ENCODE measurements around the gene TCF7L2. TPM values are rescaled to one million over a fixed set of nuclear protein-coding genes. Genes with fewer than 3 reads are reported as not detected.

Gene TCF7L2
- total RNA-seq, 1 experiment from 2014 or later, result 22.1 TPM

DNA sequence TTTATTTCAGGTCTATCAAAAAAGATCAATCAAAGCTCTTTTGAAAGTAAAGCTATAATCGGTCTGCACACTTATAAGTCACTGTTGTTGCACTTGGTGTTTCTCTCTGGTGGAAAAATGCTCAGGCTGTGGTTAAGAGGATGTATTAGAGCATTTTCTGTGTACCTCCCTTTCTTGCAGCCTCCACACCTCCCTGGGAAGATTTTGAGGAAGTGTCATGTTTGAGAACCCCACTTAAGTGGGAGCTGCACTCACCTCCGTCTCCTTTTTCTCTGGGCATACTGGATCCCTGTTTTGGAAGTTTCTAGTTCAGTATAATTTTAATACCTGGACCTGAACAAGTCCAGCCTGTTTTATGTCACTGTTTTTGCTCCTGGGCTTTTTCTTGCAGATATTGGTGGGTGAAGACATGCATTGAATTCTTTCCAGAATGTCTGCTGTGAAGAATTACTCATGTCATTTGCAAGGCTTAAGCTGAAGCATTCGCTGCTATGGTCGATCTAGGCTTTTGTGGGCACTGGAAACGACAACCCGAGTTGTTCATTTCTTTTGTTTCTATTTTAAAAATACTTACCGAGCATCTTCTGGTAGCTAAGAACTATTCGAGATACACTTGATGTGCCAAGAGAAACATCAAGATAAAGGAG lies 36.6 kb downstream of the TCF7L2 start:
- H3K4me3 ChIP-seq, result no peak overlapping the region
- H3K27me3 ChIP-seq, result no peaks in the 10 kb centered on the region
- H3K36me3 ChIP-seq, result peaks cover 30% of the 10 kb centered on the region
- peaks cover 52% of the 10 kb centered on the region for H3K4me1 ChIP-seq
- H3K27ac ChIP-seq, result no peak overlapping the region
- no peaks in the 10 kb centered on the region for H3K9me3 ChIP-seq (replicated peaks)
- DNase-seq, result no peak

DNA sequence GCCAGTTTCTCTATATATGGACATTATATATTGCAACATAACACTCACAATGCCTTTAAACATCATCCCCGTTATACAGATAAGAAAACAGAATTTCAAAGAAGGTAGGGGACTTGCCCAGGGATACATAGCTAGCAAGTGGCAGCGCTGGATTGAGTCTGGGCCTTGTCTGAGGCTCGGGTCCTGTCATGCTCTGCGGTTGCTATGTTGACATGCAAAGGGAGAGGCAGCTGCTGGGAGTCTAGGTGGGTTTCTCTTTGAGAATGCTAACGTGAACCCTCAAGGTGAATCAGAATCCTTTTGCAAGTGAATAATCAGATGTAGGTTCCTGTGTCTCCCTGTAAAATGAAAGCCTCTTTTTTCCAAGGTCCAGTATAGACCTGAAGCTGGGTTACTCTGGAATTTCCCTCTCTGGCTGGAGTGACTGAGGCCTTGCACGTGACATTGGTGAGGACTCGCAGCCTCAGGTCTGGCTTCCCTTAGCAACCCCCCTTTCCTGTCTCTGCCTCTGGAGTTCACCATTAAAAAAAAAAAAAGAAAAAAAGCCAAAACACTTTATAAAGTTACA lies 38.9 kb downstream of the TCF7L2 start:
- H3K4me3 ChIP-seq, result no peak overlapping the region
- no peaks in the 10 kb centered on the region for H3K9me3 ChIP-seq (replicated peaks)
- H3K27me3 ChIP-seq, result no peaks in the 10 kb centered on the region
- H3K36me3 ChIP-seq, result peaks cover 37% of the 10 kb centered on the region
- DNase-seq, result no peak
- no peak overlapping the region for H3K27ac ChIP-seq
- peaks cover 37% of the 10 kb centered on the region for H3K4me1 ChIP-seq

DNA sequence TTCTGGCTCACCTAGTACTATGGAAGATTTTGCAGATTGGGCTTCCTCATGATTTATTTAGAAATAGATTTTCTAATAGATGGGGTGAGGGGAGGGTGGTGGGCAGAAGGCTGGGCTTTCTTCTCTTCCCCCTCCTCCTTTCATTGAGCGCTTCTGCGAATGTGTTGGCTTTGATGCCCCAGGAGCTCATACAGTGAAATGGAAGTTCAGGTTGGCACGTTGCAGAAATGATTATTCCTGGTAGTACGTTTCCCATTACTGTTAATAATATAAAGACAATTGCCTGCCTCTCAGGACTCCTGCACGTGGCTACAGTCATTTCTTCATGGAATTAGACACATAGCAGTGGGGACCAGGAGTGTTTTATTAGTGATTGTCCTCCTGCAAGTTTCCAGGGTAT lies 39.8 kb downstream of the TCF7L2 start:
- no peaks in the 10 kb centered on the region for H3K27me3 ChIP-seq
- H3K27ac ChIP-seq, result no peak overlapping the region
- no peaks in the 10 kb centered on the region for H3K9me3 ChIP-seq (replicated peaks)
- peaks cover 37% of the 10 kb centered on the region for H3K36me3 ChIP-seq
- no peak for DNase-seq
- H3K4me3 ChIP-seq, result no peak overlapping the region
- H3K4me1 ChIP-seq, result peaks cover 36% of the 10 kb centered on the region

DNA sequence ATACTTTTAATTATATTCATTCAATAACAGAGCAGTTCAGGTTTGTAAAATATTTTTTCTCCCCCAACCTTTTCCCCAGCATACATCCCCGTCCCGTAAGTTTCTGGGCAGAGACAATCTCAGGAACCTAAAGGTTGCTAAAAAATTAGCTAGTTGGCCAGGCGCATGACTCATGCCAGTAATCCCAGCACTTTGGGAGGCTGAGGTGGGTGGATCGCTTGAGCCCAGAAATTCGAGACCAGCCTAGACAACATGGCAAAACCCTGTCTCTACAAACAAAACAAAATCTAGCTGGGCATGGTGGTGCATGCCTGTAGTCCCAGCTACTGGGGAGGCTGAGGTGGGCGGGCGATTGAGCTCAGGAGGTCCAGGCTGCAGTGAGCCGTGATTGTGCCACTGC lies 40.2 kb downstream of the TCF7L2 start:
- Histone ChIP-seq H3K4me1 (peaks cover 33% of the 10 kb centered on the region), H3K27me3 (no peaks in the 10 kb centered on the region), H3K4me3 (no peak overlapping the region), H3K36me3 (peaks cover 39% of the 10 kb centered on the region), H3K27ac (no peak overlapping the region), H3K9me3 (replicated peaks) (no peaks in the 10 kb centered on the region)
- peak; percentile 47 to 58 for DNase-seq

DNA sequence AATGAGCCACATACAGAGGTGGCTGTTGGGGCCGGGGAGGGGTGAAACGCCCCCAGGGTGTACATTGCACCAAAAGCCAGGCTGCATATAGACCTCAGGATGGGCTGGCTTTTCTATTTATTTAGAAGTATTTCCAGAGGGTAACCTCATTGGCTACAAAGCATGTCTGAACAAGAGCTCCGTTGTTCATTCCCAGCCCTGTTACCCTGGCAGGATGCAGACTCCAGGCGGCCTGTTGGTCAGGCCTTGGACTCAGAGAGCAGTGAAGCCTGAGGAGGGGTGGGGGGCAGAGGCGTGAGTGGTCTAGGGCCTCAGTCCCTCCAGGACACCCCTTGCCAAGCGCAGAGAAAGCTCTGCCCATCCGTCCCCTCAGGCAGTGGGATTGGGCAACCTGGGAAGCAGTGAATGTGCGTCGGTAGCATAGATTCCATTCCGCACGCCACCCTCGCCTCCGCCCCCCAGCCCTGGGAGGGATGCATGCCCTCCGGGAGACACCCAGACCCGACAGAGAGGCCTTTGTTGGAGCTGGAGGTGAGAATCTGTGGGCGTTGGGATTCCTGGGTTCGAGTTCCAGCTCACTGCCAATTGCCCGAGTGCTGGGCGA lies 41.9 kb downstream of the TCF7L2 start:
- no peak overlapping the region for H3K27ac ChIP-seq
- DNase-seq, result no peak
- peaks cover 27% of the 10 kb centered on the region for H3K4me1 ChIP-seq
- no peak overlapping the region for H3K4me3 ChIP-seq
- H3K36me3 ChIP-seq, result peaks cover 42% of the 10 kb centered on the region
- no peaks in the 10 kb centered on the region for H3K27me3 ChIP-seq
- H3K9me3 ChIP-seq (replicated peaks), result no peaks in the 10 kb centered on the region

DNA sequence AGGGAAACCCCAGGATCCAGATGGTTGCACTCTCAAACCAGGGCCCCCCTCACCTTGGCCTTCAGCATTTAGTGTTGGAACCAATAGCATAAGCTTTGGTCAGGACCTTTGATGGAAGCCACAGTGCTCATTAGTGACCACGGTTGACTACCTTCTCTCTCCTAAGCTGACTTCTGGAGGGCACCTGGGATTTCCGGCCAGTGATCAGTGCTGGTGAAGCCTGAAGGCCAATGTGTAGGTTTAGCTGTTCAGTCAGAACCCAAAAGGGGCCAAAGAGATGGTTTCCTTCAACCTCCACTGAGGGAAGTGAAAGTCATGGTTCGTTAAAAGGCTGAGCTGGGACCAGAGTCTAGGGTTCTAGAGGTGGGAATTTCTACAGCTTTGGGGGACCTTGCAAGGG lies 46.4 kb downstream of the TCF7L2 start:
- DNase-seq, result no peak
- Histone ChIP-seq H3K4me1 (peaks cover 19% of the 10 kb centered on the region), H3K27ac (peak overlapping the region; percentile 61), H3K36me3 (peaks cover 28% of the 10 kb centered on the region), H3K4me3 (no peak overlapping the region), H3K27me3 (no peaks in the 10 kb centered on the region), H3K9me3 (replicated peaks) (no peaks in the 10 kb centered on the region)

DNA sequence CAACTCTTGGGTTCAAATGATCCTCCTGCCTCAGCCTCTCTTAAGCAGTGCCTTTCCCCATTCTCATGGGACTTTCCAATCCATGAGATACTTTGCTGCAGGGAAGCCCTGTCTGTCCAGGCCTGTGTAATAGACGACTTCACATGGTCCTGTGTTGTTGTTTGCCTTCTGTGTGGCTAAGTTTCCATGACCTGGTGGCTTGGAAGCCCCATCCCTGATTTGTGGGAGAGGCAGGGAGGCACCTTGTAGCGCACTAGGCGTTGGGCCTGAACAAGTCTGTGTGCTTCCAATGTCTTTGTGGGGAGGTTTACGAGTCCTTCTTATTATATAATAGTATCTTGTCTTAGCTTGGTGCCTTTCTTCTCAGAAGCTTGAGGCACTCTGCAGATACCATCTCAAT lies 49.1 kb downstream of the TCF7L2 start:
- H3K9me3 ChIP-seq (replicated peaks), result no peaks in the 10 kb centered on the region
- no peak overlapping the region for H3K4me3 ChIP-seq
- DNase-seq, result no peak
- H3K36me3 ChIP-seq, result peaks cover 12% of the 10 kb centered on the region; the same call in 1 of the 2 replicates
- H3K27ac ChIP-seq, result no peak overlapping the region
- peaks cover 19% of the 10 kb centered on the region for H3K4me1 ChIP-seq
- H3K27me3 ChIP-seq, result no peaks in the 10 kb centered on the region

DNA sequence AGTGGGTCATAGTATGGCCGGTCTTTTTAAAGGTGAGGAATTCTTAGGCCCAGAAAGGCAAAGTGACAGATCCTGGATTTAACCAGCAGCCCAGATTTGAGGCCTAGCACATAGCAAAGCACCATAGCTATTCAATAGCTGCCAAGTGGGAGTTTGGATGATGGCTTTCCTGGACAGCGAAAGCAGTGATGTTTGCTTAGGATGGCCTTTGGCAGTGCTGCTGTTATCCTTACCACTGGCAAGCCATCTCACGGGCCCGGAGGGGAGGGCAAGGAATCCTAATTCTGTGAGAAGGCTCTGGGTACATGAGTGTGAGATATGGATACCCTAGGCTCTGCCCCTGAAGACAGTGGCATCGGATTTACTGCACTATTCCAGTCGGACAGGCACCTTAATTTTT lies 50.4 kb downstream of the TCF7L2 start:
- Histone ChIP-seq H3K27me3 (no peaks in the 10 kb centered on the region), H3K4me1 (peaks cover 19% of the 10 kb centered on the region), H3K4me3 (no peak overlapping the region), H3K27ac (no peak overlapping the region), H3K9me3 (replicated peaks) (no peaks in the 10 kb centered on the region), H3K36me3 (peaks cover 11% of the 10 kb centered on the region; the same call in 1 of the 2 replicates)
- no peak for DNase-seq

DNA sequence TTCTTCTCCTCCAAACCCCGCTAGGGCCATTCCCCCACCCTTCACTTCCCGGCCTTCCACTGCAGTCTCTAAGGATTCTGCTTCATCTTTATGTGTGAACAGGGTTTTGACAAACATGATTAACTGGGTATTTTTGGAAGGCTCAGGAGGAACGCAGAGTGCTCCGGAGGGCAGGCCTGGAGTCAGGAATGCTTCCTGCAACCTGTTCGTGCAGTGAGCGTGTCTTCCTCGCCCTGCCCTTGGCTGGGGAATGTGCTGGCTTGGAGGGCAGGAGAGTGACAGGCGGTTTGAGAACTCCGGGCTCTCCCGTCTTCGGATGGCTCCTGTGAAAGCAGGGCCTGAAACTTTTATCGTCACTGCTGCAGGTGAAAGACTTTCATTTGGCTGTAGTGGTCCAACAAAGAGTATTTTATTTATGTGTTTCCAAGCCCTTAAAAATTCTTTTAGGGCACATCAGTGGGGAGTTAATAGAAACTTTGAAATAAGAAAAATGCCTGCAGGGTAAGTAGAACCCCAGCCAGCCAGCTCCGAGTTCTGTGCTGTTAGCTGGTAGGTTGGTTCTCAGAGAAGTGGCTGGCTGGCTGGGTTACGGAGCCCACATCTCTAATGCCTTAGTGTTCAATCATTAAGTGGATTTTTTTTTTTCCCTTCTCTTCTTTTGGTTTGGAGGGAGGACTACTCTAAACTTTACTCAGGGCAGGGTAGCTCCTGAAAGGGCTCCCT lies 51.0 kb downstream of the TCF7L2 start:
- Histone ChIP-seq H3K9me3 (replicated peaks) (no peaks in the 10 kb centered on the region), H3K4me1 (peaks cover 19% of the 10 kb centered on the region), H3K27me3 (no peaks in the 10 kb centered on the region), H3K4me3 (no peak overlapping the region), H3K27ac (no peak overlapping the region), H3K36me3 (peaks cover 5% of the 10 kb centered on the region)
- no peak for DNase-seq

DNA sequence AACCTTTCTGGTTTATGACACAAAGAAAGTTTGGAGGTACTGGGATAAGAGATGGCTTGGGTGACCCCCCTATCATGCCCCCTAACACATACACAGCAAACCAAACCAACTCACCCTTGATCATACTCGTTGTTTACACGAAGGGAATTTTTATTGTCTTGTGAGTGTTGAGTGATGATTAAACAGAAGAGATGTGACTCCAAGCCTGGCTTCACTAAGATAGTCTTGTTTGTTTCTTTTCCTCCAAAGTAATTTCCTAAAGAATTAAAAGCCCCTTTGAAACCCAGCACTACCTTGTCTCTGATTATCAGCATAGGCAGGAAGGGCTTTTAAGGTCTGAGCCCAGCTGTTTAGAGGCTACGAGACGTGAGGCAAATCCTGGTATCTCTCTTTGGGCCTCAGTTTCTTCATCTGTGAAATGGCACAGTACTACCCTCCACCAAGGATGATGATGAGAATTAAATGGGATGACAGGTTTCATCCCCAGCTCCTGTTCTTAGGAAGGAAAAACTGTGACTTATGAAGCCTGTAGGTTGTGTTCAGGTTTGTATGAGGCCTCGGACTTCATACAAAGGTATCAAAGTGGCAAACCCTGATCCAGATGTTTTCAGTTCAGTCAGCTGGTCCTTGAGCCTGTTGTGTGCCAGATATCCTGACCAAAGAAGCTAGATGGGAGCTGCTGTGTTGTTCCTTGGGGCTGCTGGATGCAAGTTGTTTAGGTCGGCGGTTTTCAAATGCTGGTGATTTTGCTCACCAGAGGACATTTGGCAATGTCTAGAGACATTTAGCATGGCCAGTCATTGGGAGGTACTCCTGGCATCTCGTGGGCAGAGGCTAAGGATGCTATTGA lies 51.8 kb downstream of the TCF7L2 start:
- DNase-seq, result no peak
- Histone ChIP-seq H3K36me3 (peaks cover 5% of the 10 kb centered on the region), H3K4me3 (no peak overlapping the region), H3K27ac (no peak overlapping the region), H3K27me3 (no peaks in the 10 kb centered on the region), H3K4me1 (peaks cover 11% of the 10 kb centered on the region), H3K9me3 (replicated peaks) (no peaks in the 10 kb centered on the region)

DNA sequence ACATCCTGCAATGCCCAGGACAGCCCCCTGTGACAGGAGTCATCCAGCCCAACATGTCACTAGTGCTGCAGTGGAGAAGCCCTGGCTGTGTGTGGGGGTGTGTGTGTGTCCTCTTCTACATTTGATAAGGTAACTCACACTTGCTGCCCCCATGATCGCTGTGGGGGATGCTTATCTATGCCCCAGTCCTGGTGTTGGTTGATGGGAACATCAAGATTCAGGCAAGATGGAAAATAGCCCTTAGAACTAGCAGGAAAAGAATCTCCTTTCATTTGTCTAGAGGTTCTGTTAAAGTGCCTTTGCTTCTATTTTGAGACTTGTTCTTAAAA lies 52.4 kb downstream of the TCF7L2 start:
- Histone ChIP-seq H3K4me1 (peaks cover 5% of the 10 kb centered on the region), H3K36me3 (peaks cover 5% of the 10 kb centered on the region), H3K27ac (no peak overlapping the region), H3K27me3 (no peaks in the 10 kb centered on the region), H3K4me3 (no peak overlapping the region), H3K9me3 (replicated peaks) (no peaks in the 10 kb centered on the region)
- no peak for DNase-seq

DNA sequence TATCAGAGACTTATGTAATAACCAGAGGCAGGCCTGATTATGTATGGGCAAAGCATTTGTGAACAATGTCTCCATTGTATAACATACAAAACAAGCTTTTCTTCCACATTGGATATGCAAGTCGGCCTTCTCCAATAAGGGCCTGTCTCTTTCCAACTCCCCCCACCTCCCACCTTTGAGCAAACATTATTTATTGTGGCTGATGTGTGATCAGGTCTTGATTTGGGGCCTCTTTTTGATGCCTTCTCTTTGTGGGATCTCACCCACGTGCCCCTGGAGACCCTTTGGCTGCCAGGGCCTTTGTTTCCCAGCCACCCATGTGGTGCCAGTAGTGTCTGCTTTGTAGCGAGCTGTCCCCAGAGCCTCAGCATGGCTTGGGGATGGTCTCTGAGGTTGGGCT lies 53.0 kb downstream of the TCF7L2 start:
- 0 out of 2 replicates have a peak, but pooled peaks cover 2% of the 10 kb centered on the region for H3K4me1 ChIP-seq
- H3K27ac ChIP-seq, result no peak overlapping the region
- peaks cover 8% of the 10 kb centered on the region for H3K36me3 ChIP-seq
- DNase-seq, result no peak
- no peaks in the 10 kb centered on the region for H3K9me3 ChIP-seq (replicated peaks)
- H3K27me3 ChIP-seq, result no peaks in the 10 kb centered on the region
- H3K4me3 ChIP-seq, result no peak overlapping the region

DNA sequence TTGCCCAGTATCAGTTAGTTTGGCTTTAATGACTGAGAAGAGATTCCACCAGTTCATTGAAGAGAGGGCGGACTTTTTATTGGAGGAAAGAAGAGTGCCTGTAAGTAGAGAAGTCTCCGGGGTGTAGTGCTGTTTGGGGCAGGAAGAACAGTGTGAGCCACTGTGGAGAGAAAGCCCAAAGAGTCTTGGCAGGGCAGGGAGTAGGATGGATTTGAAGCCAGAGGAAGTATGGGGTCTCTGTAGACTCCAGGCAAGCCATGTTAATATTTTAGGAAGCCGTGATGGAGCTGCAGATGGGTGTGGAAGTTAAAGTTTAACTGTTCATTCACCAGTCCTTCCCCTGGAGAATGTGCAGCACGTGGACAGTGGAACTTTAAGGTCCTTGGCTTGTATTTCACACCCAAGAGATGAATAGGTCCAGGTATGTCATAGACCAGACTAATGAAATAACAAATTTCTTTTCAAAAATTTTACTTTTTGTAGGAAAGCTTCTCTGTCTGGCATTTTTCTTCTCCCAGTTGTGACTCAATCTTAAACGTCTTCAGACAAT lies 54.1 kb downstream of the TCF7L2 start:
- DNase-seq, result no peak
- no peak overlapping the region for H3K27ac ChIP-seq
- no peak overlapping the region for H3K4me3 ChIP-seq
- peaks cover 17% of the 10 kb centered on the region for H3K36me3 ChIP-seq
- H3K4me1 ChIP-seq, result no peaks in the 10 kb centered on the region
- no peaks in the 10 kb centered on the region for H3K9me3 ChIP-seq (replicated peaks)
- H3K27me3 ChIP-seq, result no peaks in the 10 kb centered on the region

DNA sequence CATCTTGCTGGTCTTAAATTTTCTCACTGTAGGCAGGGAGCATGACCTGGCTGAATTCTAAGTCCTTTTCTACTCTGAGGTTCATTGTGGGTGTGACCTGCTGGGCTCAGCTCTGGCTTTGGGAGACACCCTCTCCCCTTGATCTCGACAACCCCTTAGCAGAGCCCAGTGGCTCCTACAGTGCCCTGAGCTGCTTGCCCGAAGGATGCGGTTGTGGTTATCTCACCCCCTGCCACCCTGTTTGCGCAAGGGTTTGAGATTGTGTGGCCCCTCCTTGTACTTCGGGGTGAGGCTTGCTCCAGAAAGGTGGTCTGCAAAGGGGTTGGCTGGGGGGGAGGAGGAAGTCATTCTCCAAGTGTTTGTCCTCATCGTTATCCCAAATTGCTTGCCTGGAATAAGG lies 55.3 kb downstream of the TCF7L2 start:
- Histone ChIP-seq H3K36me3 (peaks cover 22% of the 10 kb centered on the region), H3K4me3 (no peak overlapping the region), H3K4me1 (no peaks in the 10 kb centered on the region), H3K9me3 (replicated peaks) (no peaks in the 10 kb centered on the region), H3K27ac (no peak overlapping the region), H3K27me3 (no peaks in the 10 kb centered on the region)
- no peak for DNase-seq

All from SJCRH30 (cell line).